B cell (primary cell): ENCODE results near the gene MAP1B.

Source experiments
- CTCF ChIP-seq: fragments of 200-600 bp; IDR thresholded peaks from one replicate; pipeline ENCODE4 v1.8.0; 2022; ENCODE audit warnings: antibody characterized with exemption, mild to moderate bottlenecking
- EZH2 ChIP-seq: IDR thresholded peaks from 2 replicates; pipeline ENCODE4 v1.6.1; 2012; ENCODE audit warnings: borderline replicate concordance, low read depth, mild to moderate bottlenecking, moderate library complexity, low read length; ENCODE audit not compliant: insufficient read depth, poor library complexity, severe bottlenecking

DNA sequence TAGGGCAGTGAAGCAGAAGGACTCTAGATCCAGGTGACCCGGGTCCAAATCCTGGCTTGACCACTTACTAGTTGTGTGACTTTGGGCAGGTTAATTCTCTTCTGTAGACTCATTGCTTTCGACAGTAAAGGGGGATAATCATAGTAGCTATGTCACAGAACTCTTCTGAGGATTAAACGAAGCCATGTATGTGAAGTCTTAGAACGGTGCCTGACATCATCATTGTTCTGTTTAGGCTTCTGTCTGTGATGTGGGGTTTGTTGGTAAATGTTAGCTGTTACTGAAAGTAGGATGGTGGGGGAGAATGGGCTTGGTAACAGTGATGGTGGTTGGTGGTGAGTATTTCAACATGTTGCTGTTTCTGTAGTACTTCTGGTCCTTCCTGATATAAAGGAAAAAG lies 73.7 kb downstream of the MAP1B start:
- TF ChIP-seq CTCF (no peak), EZH2 (no peak)
